NCI-H774 (cell line): ENCODE measurements around the gene RPL29.

Source experiments
- DNase-seq: peaks from one replicate; lab custom pipeline; 2025; lab: John Stamatoyannopoulos, UW

The RPL29 gene

GRCh38 chr3:51963951-51964451 is 31.7 kb downstream of the RPL29 start:
- no peak for DNase-seq

GRCh38 chr3:51962854-51963530 is 32.7 kb downstream of the RPL29 start:
- no peak for DNase-seq

GRCh38 chr3:51961602-51962569 is 33.8 kb downstream of the RPL29 start:
- DNase-seq, result no peak

GRCh38 chr3:51961011-51961410 is 34.7 kb downstream of the RPL29 start:
- DNase-seq, result no peak

GRCh38 chr3:51960386-51960785 is 35.3 kb downstream of the RPL29 start:
- no peak for DNase-seq

- no peak for DNase-seq
Measured at GRCh38 chr3:51959651-51960050, 36.0 kb downstream of the RPL29 start.

GRCh38 chr3:51958603-51959521 is 36.8 kb downstream of the RPL29 start:
- no peak for DNase-seq

- no peak for DNase-seq
Measured at GRCh38 chr3:51957520-51958205, 38.0 kb downstream of the RPL29 start.

GRCh38 chr3:51955893-51956770 is 39.6 kb downstream of the RPL29 start:
- DNase-seq, result no peak

- no peak for DNase-seq
Measured at GRCh38 chr3:51955175-51955892, 40.4 kb downstream of the RPL29 start, which contains the start of gene GPR62. Gene GPR62 (plus strand): TSS chr3:51955381. CDS start chr3:51955653, 272 bp downstream.

GRCh38 chr3:51954713-51955112 is 41.0 kb downstream of the RPL29 start:
- DNase-seq, result no peak

- DNase-seq, result no peak
Measured at GRCh38 chr3:51954105-51954504, 41.6 kb downstream of the RPL29 start.

- no peak for DNase-seq
Measured at GRCh38 chr3:51953445-51953844, 42.2 kb downstream of the RPL29 start.

- DNase-seq, result no peak
Measured at GRCh38 chr3:51950899-51951298, 44.8 kb downstream of the RPL29 start.

GRCh38 chr3:51949121-51949520 is 46.6 kb downstream of the RPL29 start:
- no peak for DNase-seq

GRCh38 chr3:51948016-51948580 is 47.6 kb downstream of the RPL29 start:
- no peak for DNase-seq

- no peak for DNase-seq
Measured at GRCh38 chr3:51947215-51947900, 48.3 kb downstream of the RPL29 start.

- no peak for DNase-seq
Measured at GRCh38 chr3:51946796-51947195, 48.9 kb downstream of the RPL29 start.
